ENCODE data around the gene SCART1.
"Not testable (repeated sequence)": the region's sequence is repeated elsewhere in the genome, so short reads cannot be mapped to it uniquely, and the experiment has no call there.

Gene SCART1

DNA sequence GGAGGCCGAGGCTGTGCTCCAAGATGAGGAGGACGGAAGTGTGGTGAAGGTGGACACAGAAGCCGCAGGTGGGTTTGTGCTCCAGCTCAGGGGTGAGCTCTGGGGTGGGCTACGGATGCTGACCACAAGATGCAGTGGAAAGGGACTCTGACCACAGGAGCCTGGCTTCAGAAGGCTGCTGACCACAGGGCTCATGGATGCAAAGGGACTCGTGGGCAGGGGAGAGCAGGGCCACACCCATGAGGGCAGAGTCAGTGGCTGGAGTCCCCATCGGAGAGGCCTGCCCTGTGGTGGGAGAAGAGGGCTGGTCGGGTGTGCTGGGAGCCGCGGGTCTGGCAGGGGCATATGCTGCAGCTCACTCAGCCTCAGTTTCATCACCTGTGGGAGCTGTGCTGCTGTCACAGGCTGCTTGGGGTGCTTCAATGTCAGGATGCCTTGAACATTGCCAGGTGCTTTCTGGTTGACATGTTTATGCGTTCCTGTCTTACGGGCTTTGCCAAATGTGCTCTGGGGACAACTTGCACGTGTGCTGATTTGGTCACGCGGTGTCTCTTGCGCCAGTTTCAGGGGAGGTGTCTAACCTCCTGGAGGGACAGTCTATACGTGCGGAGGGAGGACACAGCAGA, 13.7 kb downstream of the SCART1 start:
- Mint-ChIP-seq H3K4me1 (ENCODE audit: low read depth) (no peaks in the 10 kb centered on the region), H3K27ac (no peak overlapping the region), H3K36me3 (ENCODE audit: low read depth) (no peaks in the 10 kb centered on the region), H3K4me3 (no peak overlapping the region), H3K27me3 (ENCODE audit: low read depth) (no peaks in the 10 kb centered on the region), H3K9me3 (no peaks in the 10 kb centered on the region)

- not testable (repeated sequence) for H3K36me3 Mint-ChIP-seq (ENCODE audit: low read depth); H3K4me3 Mint-ChIP-seq; H3K9me3 Mint-ChIP-seq; H3K4me1 Mint-ChIP-seq (ENCODE audit: low read depth); H3K27ac Mint-ChIP-seq; H3K27me3 Mint-ChIP-seq (ENCODE audit: low read depth)
Measured at GRCh38 chr10:133469205-133469604, 15.5 kb downstream of the SCART1 start.

DNA sequence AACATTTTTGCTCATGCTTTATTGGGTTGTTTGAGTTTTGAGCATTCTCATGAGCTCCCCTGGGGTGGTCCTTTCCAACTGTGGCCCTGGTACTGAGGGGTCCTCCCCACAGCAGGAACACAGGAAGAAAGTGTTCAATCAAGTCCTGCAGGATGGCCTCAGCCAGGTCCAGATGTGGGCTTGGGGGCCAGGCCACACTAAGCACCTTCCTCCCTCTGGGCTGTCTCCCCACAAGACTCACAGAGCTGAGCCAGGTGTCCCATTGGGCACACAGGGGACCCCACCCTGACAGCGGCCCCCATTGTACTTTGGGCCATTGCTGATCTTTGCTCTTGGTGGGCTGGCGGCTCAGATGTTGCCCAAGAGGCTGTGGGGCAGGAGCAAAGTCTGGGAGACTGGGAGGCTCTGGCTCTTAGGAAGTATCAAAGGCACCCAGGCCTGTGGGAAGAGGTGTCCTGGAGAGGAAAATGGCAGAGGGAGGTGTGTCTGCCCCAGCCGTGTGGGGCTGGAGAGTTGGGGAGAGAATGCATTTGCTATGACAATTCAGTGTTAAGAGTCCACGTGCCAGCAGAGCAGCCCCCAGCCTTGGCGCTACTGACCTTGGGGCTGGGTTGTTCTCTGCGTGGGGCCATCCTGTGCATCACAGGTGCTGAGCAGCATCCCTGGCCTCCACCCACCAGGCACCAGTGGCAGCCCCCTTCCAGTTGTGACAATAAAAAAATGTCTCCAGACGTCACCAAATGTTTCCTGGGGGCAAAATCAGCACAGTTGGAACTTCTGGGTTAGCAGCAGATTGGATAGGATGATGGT, 17.8 kb downstream of the SCART1 start:
- no peak overlapping the region for H3K27ac Mint-ChIP-seq
- H3K27me3 Mint-ChIP-seq (ENCODE audit: low read depth), result no peaks in the 10 kb centered on the region
- H3K9me3 Mint-ChIP-seq, result no peaks in the 10 kb centered on the region
- no peaks in the 10 kb centered on the region for H3K36me3 Mint-ChIP-seq (ENCODE audit: low read depth)
- H3K4me1 Mint-ChIP-seq (ENCODE audit: low read depth), result peaks cover 11% of the 10 kb centered on the region
- H3K4me3 Mint-ChIP-seq, result no peak overlapping the region

DNA sequence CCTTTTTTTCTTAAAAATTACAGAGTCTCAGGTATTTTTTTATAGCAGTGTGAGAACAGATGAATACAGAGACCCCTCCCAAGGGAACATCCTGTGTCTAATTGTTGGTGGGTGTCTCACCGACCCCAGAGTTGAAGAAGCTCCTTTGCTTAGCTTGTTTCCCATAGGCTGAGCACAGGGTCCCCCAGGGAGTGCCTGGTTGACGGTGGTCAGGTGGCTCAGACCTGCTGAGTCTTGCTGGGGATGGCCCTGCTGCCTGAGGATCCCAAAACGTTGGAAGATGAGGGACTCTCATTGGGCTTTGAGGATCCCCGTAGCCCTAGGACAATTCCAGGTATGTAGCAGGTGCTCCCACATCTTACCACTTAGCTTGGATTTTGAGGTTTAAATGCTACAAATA, 19.5 kb downstream of the SCART1 start:
- Mint-ChIP-seq H3K36me3 (ENCODE audit: low read depth) (no peaks in the 10 kb centered on the region), H3K9me3 (no peaks in the 10 kb centered on the region), H3K4me3 (no peak overlapping the region), H3K27ac (no peak overlapping the region), H3K4me1 (ENCODE audit: low read depth) (peaks cover 11% of the 10 kb centered on the region), H3K27me3 (ENCODE audit: low read depth) (no peaks in the 10 kb centered on the region)

- Mint-ChIP-seq H3K9me3 (no peaks in the 10 kb centered on the region), H3K4me1 (ENCODE audit: low read depth) (peaks cover 11% of the 10 kb centered on the region)
Measured at GRCh38 chr10:133474027-133474426, 20.3 kb downstream of the SCART1 start.

GRCh38 chr10:133474665-133475424, 21.1 kb downstream of the SCART1 start:
- H3K4me1 Mint-ChIP-seq (ENCODE audit: low read depth), result peaks cover 11% of the 10 kb centered on the region
- H3K9me3 Mint-ChIP-seq, result no peaks in the 10 kb centered on the region
- no peaks in the 10 kb centered on the region for H3K36me3 Mint-ChIP-seq (ENCODE audit: low read depth)
- no peak overlapping the region for H3K4me3 Mint-ChIP-seq
- H3K27me3 Mint-ChIP-seq (ENCODE audit: low read depth), result no peaks in the 10 kb centered on the region
- peak overlapping the region; percentile 45 for H3K27ac Mint-ChIP-seq

More at GRCh38 chr10:133474027-133474426, 20.3 kb downstream of the SCART1 start:
- Mint-ChIP-seq H3K27ac (no peak overlapping the region), H3K27me3 (ENCODE audit: low read depth) (no peaks in the 10 kb centered on the region), H3K36me3 (ENCODE audit: low read depth) (no peaks in the 10 kb centered on the region), H3K4me3 (no peak overlapping the region)

- Mint-ChIP-seq H3K4me3 (no peak overlapping the region), H3K36me3 (ENCODE audit: low read depth) (no peaks in the 10 kb centered on the region), H3K9me3 (no peaks in the 10 kb centered on the region), H3K4me1 (ENCODE audit: low read depth) (peaks cover 11% of the 10 kb centered on the region), H3K27me3 (ENCODE audit: low read depth) (no peaks in the 10 kb centered on the region), H3K27ac (peak overlapping the region; percentile 45)
Measured at GRCh38 chr10:133475425-133475734, 21.6 kb downstream of the SCART1 start.

DNA sequence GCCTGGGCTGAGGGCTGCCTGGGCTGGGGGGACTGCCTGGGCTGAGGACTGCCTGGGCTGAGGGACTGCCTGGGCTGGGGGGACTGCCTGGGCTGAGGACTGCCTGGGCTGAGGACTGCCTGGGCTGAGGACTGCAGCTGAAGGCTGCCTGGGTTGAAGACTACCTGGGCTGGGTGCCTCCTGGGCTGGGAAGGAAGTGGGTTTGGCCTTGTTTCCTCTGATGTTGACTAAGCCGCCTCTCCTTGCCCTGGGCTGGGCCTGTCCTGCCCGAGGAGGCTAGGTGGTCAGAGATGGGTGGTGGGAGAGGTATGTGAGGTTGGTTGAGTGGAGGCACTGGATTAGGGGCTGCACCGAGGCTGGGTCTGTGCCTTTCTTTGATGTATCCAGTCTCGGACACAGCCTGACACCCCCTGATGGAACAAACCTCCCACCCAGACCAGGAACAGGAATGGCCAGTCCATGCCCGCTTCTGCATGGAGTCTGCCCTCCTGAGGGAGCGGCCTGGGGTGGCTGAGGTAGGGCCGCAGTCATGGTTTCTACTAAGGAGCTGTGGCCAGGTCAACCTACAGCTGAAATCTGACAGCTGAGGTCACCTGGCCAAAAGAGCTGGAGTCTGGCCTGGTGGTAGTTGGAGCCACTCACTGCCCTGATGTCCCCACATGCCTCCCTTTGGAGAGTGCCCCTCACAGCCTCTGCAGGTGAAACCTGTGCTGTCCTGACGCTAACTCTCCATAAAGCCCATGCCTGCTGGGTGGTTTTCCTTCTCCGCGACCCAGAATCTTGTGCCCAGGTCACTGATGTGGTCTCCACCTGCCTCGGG, 22.3 kb downstream of the SCART1 start:
- H3K4me1 Mint-ChIP-seq (ENCODE audit: low read depth), result peaks cover 11% of the 10 kb centered on the region
- no peak overlapping the region for H3K27ac Mint-ChIP-seq
- no peaks in the 10 kb centered on the region for H3K27me3 Mint-ChIP-seq (ENCODE audit: low read depth)
- H3K9me3 Mint-ChIP-seq, result no peaks in the 10 kb centered on the region
- H3K4me3 Mint-ChIP-seq, result no peak overlapping the region
- H3K36me3 Mint-ChIP-seq (ENCODE audit: low read depth), result no peaks in the 10 kb centered on the region

DNA sequence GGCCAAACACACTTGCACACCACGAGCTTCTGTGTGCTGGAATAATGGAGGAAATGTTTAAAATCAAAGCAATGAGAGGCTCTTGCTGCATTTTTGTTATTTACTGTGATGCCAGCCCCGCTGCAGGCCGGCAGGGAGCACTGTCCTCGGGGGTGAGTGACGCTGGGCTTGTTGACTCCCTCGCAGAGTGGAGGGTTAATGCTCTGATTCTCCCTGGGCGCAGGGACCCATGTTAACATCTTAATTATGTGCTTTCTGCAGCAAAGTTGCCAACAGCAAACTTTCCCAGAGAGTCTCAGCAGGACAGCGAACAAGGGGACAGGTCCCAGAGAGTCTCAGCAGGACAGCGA, 22.9 kb downstream of the SCART1 start:
- Mint-ChIP-seq H3K27me3 (ENCODE audit: low read depth) (no peaks in the 10 kb centered on the region), H3K9me3 (no peaks in the 10 kb centered on the region), H3K4me3 (no peak overlapping the region), H3K4me1 (ENCODE audit: low read depth) (peaks cover 11% of the 10 kb centered on the region), H3K36me3 (ENCODE audit: low read depth) (no peaks in the 10 kb centered on the region), H3K27ac (no peak overlapping the region)

DNA sequence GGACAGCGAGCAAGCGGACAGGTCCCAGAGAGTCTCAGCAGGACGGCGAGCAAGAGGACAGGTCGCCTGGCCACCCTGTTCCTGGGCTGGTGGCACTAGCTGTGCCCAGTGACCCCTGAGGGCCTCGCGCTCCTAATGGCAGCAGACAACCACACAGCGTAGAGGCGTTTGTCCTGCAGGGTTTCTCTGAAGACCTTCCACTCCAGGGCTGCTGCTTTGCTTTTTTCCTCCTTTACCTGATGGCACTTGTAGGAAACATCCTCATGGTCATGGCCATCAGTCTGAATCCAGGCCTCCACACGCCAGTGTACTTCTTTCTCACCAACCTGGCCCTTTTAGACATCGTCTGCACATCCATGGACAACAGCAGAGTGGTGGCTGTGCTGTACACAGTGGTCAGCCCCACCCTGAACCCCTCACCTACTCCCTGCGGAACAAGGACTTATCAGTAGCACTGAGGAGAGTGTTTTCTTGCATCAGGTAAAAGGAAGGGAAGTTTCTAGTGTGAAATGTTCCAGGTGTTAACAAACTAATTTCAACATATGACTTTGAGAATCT, 27.4 kb downstream of the SCART1 start:
- Mint-ChIP-seq H3K27ac (no peak overlapping the region), H3K4me1 (ENCODE audit: low read depth) (no peaks in the 10 kb centered on the region), H3K36me3 (ENCODE audit: low read depth) (no peaks in the 10 kb centered on the region), H3K27me3 (ENCODE audit: low read depth) (peaks cover 15% of the 10 kb centered on the region), H3K4me3 (no peak overlapping the region), H3K9me3 (peaks cover 26% of the 10 kb centered on the region)

- peaks cover 31% of the 10 kb centered on the region for H3K9me3 Mint-ChIP-seq
- H3K4me1 Mint-ChIP-seq (ENCODE audit: low read depth), result no peaks in the 10 kb centered on the region
- no peak overlapping the region for H3K4me3 Mint-ChIP-seq
- peaks cover 15% of the 10 kb centered on the region for H3K27me3 Mint-ChIP-seq (ENCODE audit: low read depth)
- no peak overlapping the region for H3K27ac Mint-ChIP-seq
- peaks cover under 1% of the 10 kb centered on the region for H3K36me3 Mint-ChIP-seq (ENCODE audit: low read depth)
Measured at GRCh38 chr10:133481657-133482056, 27.9 kb downstream of the SCART1 start.

DNA sequence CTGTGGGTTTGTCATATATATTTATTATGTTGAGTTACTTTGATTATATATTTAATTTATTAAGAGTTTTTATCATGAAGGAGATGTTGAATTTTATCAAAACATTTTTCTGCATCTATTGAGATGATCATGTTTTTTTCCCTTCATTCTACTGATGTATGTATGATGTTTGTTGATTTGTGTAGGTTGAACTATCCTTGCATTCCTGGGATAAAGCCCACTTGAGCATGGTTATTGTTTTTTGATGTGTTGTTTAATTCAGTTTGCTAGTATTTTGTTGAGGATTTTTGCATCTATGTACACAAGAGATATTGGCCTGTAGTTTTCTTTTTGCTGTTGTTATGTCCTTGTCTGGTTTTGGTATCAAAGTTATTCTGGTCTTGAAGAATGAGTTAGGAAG, 31.1 kb downstream of the SCART1 start:
- peaks cover 44% of the 10 kb centered on the region for H3K9me3 Mint-ChIP-seq
- H3K4me1 Mint-ChIP-seq (ENCODE audit: low read depth), result no peaks in the 10 kb centered on the region
- H3K27me3 Mint-ChIP-seq (ENCODE audit: low read depth), result peaks cover 15% of the 10 kb centered on the region
- H3K4me3 Mint-ChIP-seq, result no peak overlapping the region
- H3K27ac Mint-ChIP-seq, result no peak overlapping the region
- peaks cover 1% of the 10 kb centered on the region for H3K36me3 Mint-ChIP-seq (ENCODE audit: low read depth)

GRCh38 chr10:133487085-133487484, 33.3 kb downstream of the SCART1 start:
- no peak overlapping the region for H3K4me3 Mint-ChIP-seq

DNA sequence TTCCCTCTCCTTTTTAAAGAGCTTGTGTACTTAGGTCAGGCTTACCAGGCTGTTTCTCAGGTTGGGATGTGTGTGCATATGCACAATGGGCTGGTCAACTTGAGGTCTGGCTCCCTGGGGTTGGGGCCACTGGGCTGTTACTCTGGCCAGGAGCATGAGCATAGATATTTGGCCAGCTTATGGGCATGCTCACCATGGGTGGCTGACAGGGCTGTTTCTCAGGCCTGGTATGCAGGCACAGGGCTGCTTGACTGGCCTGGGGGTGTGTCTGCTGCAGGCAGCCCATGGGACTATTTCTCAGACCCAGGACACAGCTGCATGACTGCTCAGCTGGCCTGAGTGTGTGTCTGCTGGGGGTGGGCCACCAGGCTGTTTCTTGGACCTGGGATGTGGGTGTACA, 34.6 kb downstream of the SCART1 start:
- Mint-ChIP-seq H3K9me3 (peaks cover 41% of the 10 kb centered on the region), H3K36me3 (ENCODE audit: low read depth) (peaks cover 1% of the 10 kb centered on the region), H3K27me3 (ENCODE audit: low read depth) (peaks cover 7% of the 10 kb centered on the region), H3K4me3 (no peak overlapping the region), H3K27ac (no peak overlapping the region), H3K4me1 (ENCODE audit: low read depth) (no peaks in the 10 kb centered on the region)

More at GRCh38 chr10:133487085-133487484, 33.3 kb downstream of the SCART1 start:
- no peak overlapping the region for H3K27ac Mint-ChIP-seq
- H3K4me1 Mint-ChIP-seq (ENCODE audit: low read depth), result no peaks in the 10 kb centered on the region
- peaks cover 1% of the 10 kb centered on the region for H3K36me3 Mint-ChIP-seq (ENCODE audit: low read depth)
- H3K27me3 Mint-ChIP-seq (ENCODE audit: low read depth), result peaks cover 15% of the 10 kb centered on the region
- H3K9me3 Mint-ChIP-seq, result peaks cover 50% of the 10 kb centered on the region
